ENCODE results near the gene RNF220.

The RNF220 gene

DNA sequence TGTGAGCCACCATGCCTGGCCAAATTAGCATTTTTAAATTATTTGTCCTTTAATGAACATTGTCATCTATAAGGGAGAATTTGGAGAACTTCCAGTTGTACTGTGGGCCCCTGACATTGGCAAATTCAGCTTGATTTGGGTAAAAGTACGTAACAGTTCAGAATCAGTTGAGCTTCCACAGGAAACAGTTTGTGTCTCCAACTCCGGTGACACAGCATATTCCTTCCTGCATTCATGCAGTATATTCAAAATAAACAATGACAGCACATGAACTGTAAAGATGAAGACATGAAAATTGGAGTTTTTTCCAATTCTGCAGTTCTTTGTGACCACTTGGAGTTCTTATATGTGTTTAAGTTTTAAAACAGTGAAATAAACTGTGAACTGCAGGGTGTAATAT is 28.2 kb downstream of the RNF220 start:
- no peaks in the 10 kb centered on the region for H4K20me1 ChIP-seq (ENCODE audit: insufficient read depth, low read length, poor library complexity, severe bottlenecking)
- H3K79me2 ChIP-seq (ENCODE audit: insufficient read depth, low read length) = peaks cover 99% of the 10 kb centered on the region
- peak overlapping the region; percentile 60 for H3K9ac ChIP-seq (ENCODE audit: low read depth, low read length, poor library complexity, severe bottlenecking)
- no peaks in the 10 kb centered on the region for H3K27me3 ChIP-seq (ENCODE audit: insufficient read depth, low read length, poor library complexity, severe bottlenecking)
- H3F3A ChIP-seq (ENCODE audit: low read depth) = no peaks in the 10 kb centered on the region
- peaks cover 65% of the 10 kb centered on the region for H3K4me1 ChIP-seq (ENCODE audit: insufficient read depth, low read length, poor library complexity, severe bottlenecking)
- H2AFZ ChIP-seq (ENCODE audit: low read length) = no peak overlapping the region
- TF ChIP-seq EZH2phosphoT487 (IDR thresholded peaks at IDR 0.05; ENCODE audit: borderline replicate concordance) = no peak
- TF ChIP-seq, protein P1, sequence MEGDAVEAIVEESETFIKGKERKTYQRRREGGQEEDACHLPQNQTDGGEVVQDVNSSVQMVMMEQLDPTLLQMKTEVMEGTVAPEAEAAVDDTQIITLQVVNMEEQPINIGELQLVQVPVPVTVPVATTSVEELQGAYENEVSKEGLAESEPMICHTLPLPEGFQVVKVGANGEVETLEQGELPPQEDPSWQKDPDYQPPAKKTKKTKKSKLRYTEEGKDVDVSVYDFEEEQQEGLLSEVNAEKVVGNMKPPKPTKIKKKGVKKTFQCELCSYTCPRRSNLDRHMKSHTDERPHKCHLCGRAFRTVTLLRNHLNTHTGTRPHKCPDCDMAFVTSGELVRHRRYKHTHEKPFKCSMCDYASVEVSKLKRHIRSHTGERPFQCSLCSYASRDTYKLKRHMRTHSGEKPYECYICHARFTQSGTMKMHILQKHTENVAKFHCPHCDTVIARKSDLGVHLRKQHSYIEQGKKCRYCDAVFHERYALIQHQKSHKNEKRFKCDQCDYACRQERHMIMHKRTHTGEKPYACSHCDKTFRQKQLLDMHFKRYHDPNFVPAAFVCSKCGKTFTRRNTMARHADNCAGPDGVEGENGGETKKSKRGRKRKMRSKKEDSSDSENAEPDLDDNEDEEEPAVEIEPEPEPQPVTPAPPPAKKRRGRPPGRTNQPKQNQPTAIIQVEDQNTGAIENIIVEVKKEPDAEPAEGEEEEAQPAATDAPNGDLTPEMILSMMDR (conservative IDR thresholded peaks at IDR 0.05; ENCODE audit: low read length) = no peak
- H3K4me2 ChIP-seq (ENCODE audit: low read depth, low read length, poor library complexity, severe bottlenecking) = peak overlapping the region; percentile 39
- H3K9me3 ChIP-seq (ENCODE audit: insufficient read depth, low read depth, low read length) = no peaks in the 10 kb centered on the region
- peak overlapping the region; percentile 32 for H3K4me3 ChIP-seq (ENCODE audit: low read length, poor library complexity, severe bottlenecking)
- H3K36me3 ChIP-seq (ENCODE audit: insufficient read depth, low read length) = peaks cover 1% of the 10 kb centered on the region; the same call in 1 of the 2 replicates
- no peaks in the 10 kb centered on the region for H3K9me2 ChIP-seq (replicated peaks; ENCODE audit: low read depth, low read length)

DNA sequence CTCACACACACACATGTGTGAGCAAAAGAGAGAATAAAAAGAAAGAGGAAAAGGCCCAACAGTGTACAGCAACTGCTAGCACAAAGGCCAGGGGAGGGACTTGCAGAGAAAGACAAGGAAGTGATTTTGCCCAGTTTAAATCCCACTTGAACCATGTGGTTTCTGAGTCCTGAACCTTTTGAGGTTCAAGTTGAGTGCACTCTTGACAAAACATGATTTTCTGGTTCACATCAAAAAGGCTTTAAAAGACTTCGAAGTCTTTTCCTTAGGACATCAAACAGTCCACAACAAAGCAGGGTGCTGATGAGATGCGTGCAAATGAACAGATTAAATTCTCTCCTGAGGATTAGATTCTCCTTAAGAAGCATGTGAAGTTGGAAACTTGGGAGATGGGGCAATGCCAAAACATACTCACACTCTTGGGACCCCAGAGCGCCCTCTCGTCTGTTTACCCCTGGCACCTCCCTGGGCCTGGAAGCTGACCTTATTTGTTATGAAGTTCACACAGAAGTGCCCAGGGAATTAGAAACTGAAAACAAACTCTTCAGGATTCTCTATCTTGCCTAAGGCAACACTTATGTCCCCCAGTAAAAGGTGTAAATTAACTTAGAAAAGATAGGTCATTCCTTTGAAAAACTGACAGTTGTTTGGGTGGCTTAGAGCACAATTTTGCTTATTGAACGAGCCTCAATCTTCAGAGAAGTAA is 31.5 kb downstream of the RNF220 start:
- H4K20me1 ChIP-seq (ENCODE audit: insufficient read depth, low read length, poor library complexity, severe bottlenecking) = no peaks in the 10 kb centered on the region
- TF ChIP-seq, protein P1 (conservative IDR thresholded peaks at IDR 0.05; ENCODE audit: low read length) = no peak
- no peak for TF ChIP-seq EZH2phosphoT487 (IDR thresholded peaks at IDR 0.05; ENCODE audit: borderline replicate concordance)
- H3K9ac ChIP-seq (ENCODE audit: low read depth, low read length, poor library complexity, severe bottlenecking) = peak overlapping the region; percentile 41
- H3F3A ChIP-seq (ENCODE audit: low read depth) = no peaks in the 10 kb centered on the region
- H3K27me3 ChIP-seq (ENCODE audit: insufficient read depth, low read length, poor library complexity, severe bottlenecking) = no peaks in the 10 kb centered on the region
- H3K9me2 ChIP-seq (replicated peaks; ENCODE audit: low read depth, low read length) = no peaks in the 10 kb centered on the region
- peaks cover 40% of the 10 kb centered on the region for H3K4me1 ChIP-seq (ENCODE audit: insufficient read depth, low read length, poor library complexity, severe bottlenecking)
- no peaks in the 10 kb centered on the region for H3K9me3 ChIP-seq (ENCODE audit: insufficient read depth, low read depth, low read length)
- no peak overlapping the region for H3K4me3 ChIP-seq (ENCODE audit: low read length, poor library complexity, severe bottlenecking)
- peaks cover 96% of the 10 kb centered on the region for H3K79me2 ChIP-seq (ENCODE audit: insufficient read depth, low read length)
- peaks cover 17% of the 10 kb centered on the region; the same call in 1 of the 2 replicates for H3K36me3 ChIP-seq (ENCODE audit: insufficient read depth, low read length)
- peak overlapping the region; percentile 58 for H3K4me2 ChIP-seq (ENCODE audit: low read depth, low read length, poor library complexity, severe bottlenecking)
- H2AFZ ChIP-seq (ENCODE audit: low read length) = no peak overlapping the region

DNA sequence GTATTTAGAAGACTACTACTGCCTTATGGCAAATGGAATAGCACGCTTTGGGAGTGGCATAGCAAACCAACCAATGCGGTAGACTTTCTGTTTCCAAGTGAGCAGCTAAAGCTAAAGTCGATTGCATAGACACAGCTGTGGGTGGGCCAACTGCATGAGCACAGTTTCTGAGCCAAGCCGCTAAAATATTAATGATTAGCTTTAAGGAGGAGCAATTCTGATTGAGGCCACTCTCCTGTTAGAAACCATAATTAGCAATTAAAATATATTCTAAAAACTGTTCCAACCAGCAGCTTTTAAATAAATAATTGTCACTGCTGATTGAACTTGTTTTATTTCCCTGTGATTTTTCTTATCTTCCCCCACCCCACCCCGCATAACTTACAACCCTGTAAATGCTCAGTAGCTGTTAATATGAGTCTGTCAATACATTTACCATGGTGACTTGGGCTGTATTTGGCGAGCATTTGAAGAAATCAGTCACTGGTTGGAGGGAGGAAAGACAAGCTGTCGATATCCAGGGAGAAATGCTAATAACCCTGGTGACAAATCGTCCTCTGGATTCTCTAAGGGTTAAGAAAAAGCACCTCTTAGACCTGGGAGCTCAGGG is 32.2 kb downstream of the RNF220 start:
- Histone ChIP-seq H2AFZ (ENCODE audit: low read length) (no peak overlapping the region), H3K4me3 (ENCODE audit: low read length, poor library complexity, severe bottlenecking) (no peak overlapping the region), H3K4me2 (ENCODE audit: low read depth, low read length, poor library complexity, severe bottlenecking) (no peak overlapping the region), H4K20me1 (ENCODE audit: insufficient read depth, low read length, poor library complexity, severe bottlenecking) (no peaks in the 10 kb centered on the region), H3K9ac (ENCODE audit: low read depth, low read length, poor library complexity, severe bottlenecking) (no peak overlapping the region), H3K79me2 (ENCODE audit: insufficient read depth, low read length) (peaks cover 96% of the 10 kb centered on the region), H3K27me3 (ENCODE audit: insufficient read depth, low read length, poor library complexity, severe bottlenecking) (no peaks in the 10 kb centered on the region), H3K4me1 (ENCODE audit: insufficient read depth, low read length, poor library complexity, severe bottlenecking) (peaks cover 35% of the 10 kb centered on the region), H3K9me3 (ENCODE audit: insufficient read depth, low read depth, low read length) (no peaks in the 10 kb centered on the region), H3K36me3 (ENCODE audit: insufficient read depth, low read length) (peaks cover 19% of the 10 kb centered on the region; the same call in 1 of the 2 replicates), H3F3A (ENCODE audit: low read depth) (no peaks in the 10 kb centered on the region), H3K9me2 (replicated peaks; ENCODE audit: low read depth, low read length) (no peaks in the 10 kb centered on the region)
- no peak for TF ChIP-seq EZH2phosphoT487 (IDR thresholded peaks at IDR 0.05; ENCODE audit: borderline replicate concordance)
- TF ChIP-seq, protein P1 (conservative IDR thresholded peaks at IDR 0.05; ENCODE audit: low read length) = no peak
